MCF 10A (cell line): ENCODE data around the gene NFAM1. TPM values are rescaled to one million over a fixed set of nuclear protein-coding genes. Genes with fewer than 3 reads are reported as not detected.

Source experiments
- BruUV-seq: library from RNA; stranded (reverse); fragments of 400-500 nt; replicated peaks from 2 replicates; lab custom pipeline; 2021; lab: Mats Ljungman, UMichigan
- CTCF ChIA-PET: fragments of 300-600 bp; sonication (Branson Sonifier 250); formaldehyde crosslinking; extraction: SDS; loops from one replicate; lab custom pipeline; 2021; ENCODE audit warnings: antibody characterized with exemption, inconsistent platforms; lab: Yijun Ruan, JAX
- POLR2A ChIA-PET: fragments of 300-600, 350-650 bp; sonication (Branson Sonifier 250); formaldehyde crosslinking; extraction: SDS; loops from one replicate; lab custom pipeline; 2020; ENCODE audit warnings: antibody characterized with exemption, inconsistent platforms; lab: Yijun Ruan, JAX
- DNase-seq: peaks from one replicate; pipeline ENCODE4 v3.0.0-alpha.2; 2018; ENCODE audit not compliant: unreplicated experiment
- H3K27ac Mint-ChIP-seq: one replicate; pipeline ENCODE4 v1.8.0; 2022; ENCODE audit warnings: mild to moderate bottlenecking, low read depth, mixed read lengths; ENCODE audit not compliant: unreplicated experiment
- H3K27me3 Mint-ChIP-seq: one replicate; pipeline ENCODE4 v1.8.0; 2022; ENCODE audit warnings: mixed read lengths; ENCODE audit not compliant: insufficient read depth, unreplicated experiment
- H3K36me3 Mint-ChIP-seq: one replicate; pipeline ENCODE4 v1.8.0; 2022; ENCODE audit warnings: mild to moderate bottlenecking, moderate library complexity, mixed read lengths; ENCODE audit not compliant: insufficient read depth, unreplicated experiment
- H3K4me1 Mint-ChIP-seq: one replicate; pipeline ENCODE4 v1.8.0; 2022; ENCODE audit warnings: mixed read lengths; ENCODE audit not compliant: insufficient read depth, unreplicated experiment
- H3K4me3 Mint-ChIP-seq: one replicate; pipeline ENCODE4 v1.8.0; 2022; ENCODE audit warnings: mild to moderate bottlenecking, moderate library complexity, mixed read lengths; ENCODE audit not compliant: unreplicated experiment
- H3K9me3 Mint-ChIP-seq: one replicate; pipeline ENCODE4 v1.8.0; 2022; ENCODE audit warnings: mixed read lengths; ENCODE audit not compliant: unreplicated experiment
- intact Hi-C: fragments of 100-400 bp; cut with micrococcal nuclease; formaldehyde crosslinking; loops from 2 replicates; pipeline ENCODE4 v1.14.1; 2022
- total RNA-seq: library from RNA; stranded (reverse); gene quantifications from 2 replicates; pipeline ENCODE4 v1.2.3, GENCODE V29; 2022
- TF ChIP-seq, protein P1 (sequence below): fragments of 200-600 bp; IDR thresholded peaks from one replicate; pipeline ENCODE4 v1.8.0; 2022; ENCODE audit warnings: antibody characterized with exemption, mild to moderate bottlenecking; ENCODE audit not compliant: unreplicated experiment

NFAM1 gene
- total RNA-seq, 1 experiment from 2014 or later = not detected

DNA sequence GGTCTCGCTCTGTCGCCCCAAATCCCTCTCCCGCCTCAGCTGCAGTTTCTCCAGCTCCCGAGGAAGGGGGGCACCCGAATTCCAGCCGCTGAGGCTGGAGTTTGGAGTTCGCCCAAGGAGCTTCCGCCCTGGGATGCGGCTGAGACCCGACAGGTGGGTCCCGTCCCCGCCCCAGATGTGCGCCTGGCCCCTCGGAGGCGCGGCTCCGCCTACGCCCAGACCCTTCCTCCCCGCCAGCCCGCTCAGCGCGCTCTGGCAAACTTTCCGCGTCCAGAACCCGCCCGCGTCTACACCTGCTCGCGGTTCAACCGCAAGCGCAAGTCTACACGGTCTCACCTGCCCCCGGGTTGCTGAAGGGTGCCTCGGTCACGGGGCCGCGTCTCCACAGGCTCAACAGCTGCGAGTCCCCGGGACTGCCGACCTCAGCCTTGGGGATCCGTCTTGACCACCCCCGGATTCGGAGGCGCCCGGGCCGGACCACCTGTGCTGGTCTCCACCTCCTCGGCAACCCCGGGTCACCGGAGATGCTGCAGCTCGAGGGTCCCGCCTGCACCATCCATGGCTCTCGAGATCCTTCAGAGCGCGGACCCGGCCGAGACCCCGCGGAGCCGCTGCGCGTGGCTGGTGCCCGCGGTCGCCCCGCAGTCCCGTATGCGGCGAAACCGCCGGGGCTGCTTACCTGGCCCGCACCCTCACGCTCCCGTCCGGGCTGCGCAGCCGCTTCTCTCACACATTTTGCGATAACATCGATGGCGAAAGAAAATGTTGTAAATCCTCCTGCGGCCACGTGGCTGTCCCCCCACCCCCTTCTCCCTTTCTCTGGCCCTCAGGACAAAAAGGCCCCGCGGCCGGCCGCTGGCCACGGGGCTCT lies 63.6 kb downstream of the NFAM1 start:
- BruUV-seq = no TSS peak
- no peak for DNase-seq
- POLR2A ChIA-PET = interaction anchor here (0.7 to 3.1 kb wide), 13 partner anchors 9 to 278 kb away, joined by 3 to 21 read pairs (median 5); partner anchors contain the start of genes NDUFA6 and NFAM1
- Mint-ChIP-seq H3K36me3 (no peaks in the 10 kb centered on the region), H3K4me1 (peaks cover 6% of the 10 kb centered on the region), H3K27me3 (no peaks in the 10 kb centered on the region), H3K9me3 (no peaks in the 10 kb centered on the region), H3K4me3 (peak overlapping the region; percentile 85), H3K27ac (no peak overlapping the region)
- TF ChIP-seq, protein P1, sequence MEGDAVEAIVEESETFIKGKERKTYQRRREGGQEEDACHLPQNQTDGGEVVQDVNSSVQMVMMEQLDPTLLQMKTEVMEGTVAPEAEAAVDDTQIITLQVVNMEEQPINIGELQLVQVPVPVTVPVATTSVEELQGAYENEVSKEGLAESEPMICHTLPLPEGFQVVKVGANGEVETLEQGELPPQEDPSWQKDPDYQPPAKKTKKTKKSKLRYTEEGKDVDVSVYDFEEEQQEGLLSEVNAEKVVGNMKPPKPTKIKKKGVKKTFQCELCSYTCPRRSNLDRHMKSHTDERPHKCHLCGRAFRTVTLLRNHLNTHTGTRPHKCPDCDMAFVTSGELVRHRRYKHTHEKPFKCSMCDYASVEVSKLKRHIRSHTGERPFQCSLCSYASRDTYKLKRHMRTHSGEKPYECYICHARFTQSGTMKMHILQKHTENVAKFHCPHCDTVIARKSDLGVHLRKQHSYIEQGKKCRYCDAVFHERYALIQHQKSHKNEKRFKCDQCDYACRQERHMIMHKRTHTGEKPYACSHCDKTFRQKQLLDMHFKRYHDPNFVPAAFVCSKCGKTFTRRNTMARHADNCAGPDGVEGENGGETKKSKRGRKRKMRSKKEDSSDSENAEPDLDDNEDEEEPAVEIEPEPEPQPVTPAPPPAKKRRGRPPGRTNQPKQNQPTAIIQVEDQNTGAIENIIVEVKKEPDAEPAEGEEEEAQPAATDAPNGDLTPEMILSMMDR = no peak
- intact Hi-C loops = loop anchor here (1.0 kb wide), 1 partner anchor 57 kb away; no protein-coding TSS in a partner anchor
- CTCF ChIA-PET = interaction anchor here (0.8 to 2.6 kb wide), 2 partner anchors 10 to 52 kb away, joined by 4 to 10 read pairs; no protein-coding TSS in a partner anchor

DNA sequence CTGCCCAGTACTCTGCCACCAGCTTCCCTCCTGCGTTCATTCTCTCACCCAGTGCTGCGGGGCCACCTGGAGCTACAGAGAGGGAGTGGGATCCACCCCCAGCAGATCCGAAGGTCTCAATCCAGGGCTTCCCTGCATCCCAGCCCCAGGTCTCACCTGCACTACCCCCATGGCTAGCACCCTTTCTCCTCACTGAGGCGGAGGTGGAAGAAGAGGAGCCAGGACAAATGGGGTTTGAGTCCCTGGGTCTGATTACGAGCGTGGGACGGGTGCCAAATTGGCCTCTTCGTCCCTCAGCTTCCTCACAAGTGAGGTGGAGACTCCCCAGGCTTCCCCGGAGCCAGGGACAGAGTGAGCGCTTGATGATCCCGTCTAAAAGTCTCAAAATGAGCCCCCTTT lies 64.2 kb downstream of the NFAM1 start:
- peaks cover 6% of the 10 kb centered on the region for H3K4me1 Mint-ChIP-seq
- peak overlapping the region; percentile 85 for H3K4me3 Mint-ChIP-seq
- H3K27ac Mint-ChIP-seq = no peak overlapping the region
- DNase-seq = peak; percentile 28
- ChIA-PET CTCF (interaction anchor here (0.8 to 2.6 kb wide), 3 partner anchors 9 to 80 kb away, joined by 3 to 10 read pairs (median 4); no protein-coding TSS in a partner anchor), POLR2A (interaction anchor here (0.8 to 3.1 kb wide), 7 partner anchors 8 to 277 kb away, joined by 3 to 21 read pairs (median 9); partner anchors contain the start of gene NDUFA6)
- no TSS peak for BruUV-seq
- no peaks in the 10 kb centered on the region for H3K36me3 Mint-ChIP-seq
- no peaks in the 10 kb centered on the region for H3K27me3 Mint-ChIP-seq
- H3K9me3 Mint-ChIP-seq = no peaks in the 10 kb centered on the region
- intact Hi-C loops = no loop called here
- TF ChIP-seq, protein P1 = no peak

DNA sequence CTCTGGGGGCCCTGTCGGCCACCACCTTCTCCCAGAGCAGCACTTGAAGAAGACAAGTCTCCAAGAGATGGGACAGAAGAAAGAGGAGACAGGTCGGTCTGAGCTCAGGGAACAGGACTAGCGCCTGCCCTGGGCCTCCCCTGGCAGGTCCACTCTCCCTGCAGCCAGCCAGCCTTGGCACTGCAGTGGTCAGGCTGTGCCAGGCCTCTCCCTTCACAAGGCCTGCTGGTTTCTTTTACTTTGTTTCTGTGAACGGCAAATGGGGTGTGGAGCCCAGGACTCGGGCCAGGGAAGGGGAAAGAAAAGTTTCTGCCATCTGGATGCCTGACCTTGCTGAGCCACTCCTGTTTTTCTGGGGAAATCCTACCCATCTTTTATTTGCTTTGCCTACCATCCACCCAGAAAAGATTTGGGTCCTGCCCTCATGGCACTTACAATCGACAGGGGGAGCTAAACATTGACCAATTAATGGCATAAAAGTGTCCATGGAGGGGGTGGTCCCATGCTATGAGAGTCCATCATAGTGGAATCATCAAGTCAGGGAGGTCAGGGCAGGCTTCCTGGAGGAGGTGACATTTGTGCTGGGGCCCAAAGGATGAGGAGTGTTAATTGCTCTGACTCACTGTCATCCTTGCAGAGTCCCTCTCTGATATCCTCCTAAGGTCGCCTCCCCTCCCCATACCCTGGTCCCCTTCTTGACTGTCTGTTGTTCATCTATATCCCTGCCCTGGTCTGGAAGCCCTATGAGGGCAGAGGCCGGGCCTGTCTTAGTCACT lies 65.2 kb downstream of the NFAM1 start:
- intact Hi-C loops = no loop called here
- peaks cover under 1% of the 10 kb centered on the region for H3K36me3 Mint-ChIP-seq
- BruUV-seq = no TSS peak
- POLR2A ChIA-PET = interaction anchor here (0.7 to 3.1 kb wide), 7 partner anchors 9 to 276 kb away, joined by 3 to 21 read pairs (median 5); partner anchors contain the start of gene NDUFA6
- CTCF ChIA-PET = interaction anchor here (0.6 to 0.9 kb wide), 4 partner anchors 79 to 621 kb away, joined by 3 read pairs; no protein-coding TSS in a partner anchor
- H3K9me3 Mint-ChIP-seq = no peaks in the 10 kb centered on the region
- H3K4me3 Mint-ChIP-seq = peak overlapping the region; percentile 85
- H3K27me3 Mint-ChIP-seq = no peaks in the 10 kb centered on the region
- TF ChIP-seq, protein P1 = no peak
- peaks cover 6% of the 10 kb centered on the region for H3K4me1 Mint-ChIP-seq
- DNase-seq = no peak
- H3K27ac Mint-ChIP-seq = no peak overlapping the region
